Ectodermal cell (in vitro differentiated cells): Measurements from ENCODE around the gene CTXN3.

Experiments
- H3K27ac ChIP-seq: 2 replicates; pipeline ENCODE4 v1.7.0; 2013; ENCODE audit warnings: mild to moderate bottlenecking, low read depth, low read length; ENCODE audit not compliant: insufficient read depth, poor library complexity, severe bottlenecking
- H3K27me3 ChIP-seq: 2 replicates; pipeline ENCODE4 v1.7.0; 2013; ENCODE audit warnings: mild to moderate bottlenecking, low read length; ENCODE audit not compliant: insufficient read depth, control insufficient read depth, poor library complexity, severe bottlenecking
- H3K36me3 ChIP-seq: one replicate; pipeline ENCODE4 v1.7.0; 2013; ENCODE audit warnings: low read length; ENCODE audit not compliant: control insufficient read depth, insufficient read depth
- H3K4me1 ChIP-seq: one replicate; pipeline ENCODE4 v1.7.0; 2013; ENCODE audit warnings: low read length; ENCODE audit not compliant: control insufficient read depth, insufficient read depth
- H3K4me3 ChIP-seq: 2 replicates; pipeline ENCODE4 v1.7.0; 2013; ENCODE audit warnings: low read depth, low read length, control low read depth; ENCODE audit not compliant: insufficient read depth
- H3K9me3 ChIP-seq: 2 replicates; pipeline ENCODE4 v1.7.0; 2013; ENCODE audit warnings: mild to moderate bottlenecking, low read length, moderate library complexity; ENCODE audit not compliant: control insufficient read depth
- WGBS, 2 experiments: methylation state at CpG; one replicate each; pipeline ENCODE4 v1.1.7; 2013; ENCODE audit warnings: missing lambda C conversion rate in 2 of 2; 5-methylcytosine and 5-hydroxymethylcytosine counted together

CTXN3 gene

DNA sequence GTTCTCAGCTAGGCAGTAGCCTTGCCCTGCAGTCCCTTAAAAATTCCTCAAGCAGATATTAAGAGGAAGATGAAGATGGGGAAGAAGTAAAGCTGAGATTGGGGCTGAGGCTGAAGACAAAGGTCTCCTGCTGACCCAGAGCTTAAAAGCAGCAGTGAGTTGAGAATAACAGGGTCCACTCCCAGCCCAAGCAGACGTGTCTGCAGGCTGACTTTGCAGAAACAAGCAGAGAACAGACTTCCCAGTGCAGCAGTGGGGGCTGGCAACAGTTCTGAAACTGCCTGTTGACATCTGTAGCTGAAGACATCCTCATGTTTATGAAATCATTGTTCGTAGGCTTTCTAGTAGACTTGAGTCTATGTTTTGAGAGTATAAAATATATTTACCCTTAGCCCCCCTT is 1.1 kb downstream of the CTXN3 start:
- Histone ChIP-seq H3K27me3 (no peaks in the 10 kb centered on the region), H3K36me3 (no peaks in the 10 kb centered on the region), H3K4me1 (peaks cover 20% of the 10 kb centered on the region), H3K9me3 (no peaks in the 10 kb centered on the region), H3K27ac (no peak overlapping the region), H3K4me3 (no peak overlapping the region)
- WGBS, 2 experiments = 42 to 43% methylated on average over 2 of the region's 2 CpGs

DNA sequence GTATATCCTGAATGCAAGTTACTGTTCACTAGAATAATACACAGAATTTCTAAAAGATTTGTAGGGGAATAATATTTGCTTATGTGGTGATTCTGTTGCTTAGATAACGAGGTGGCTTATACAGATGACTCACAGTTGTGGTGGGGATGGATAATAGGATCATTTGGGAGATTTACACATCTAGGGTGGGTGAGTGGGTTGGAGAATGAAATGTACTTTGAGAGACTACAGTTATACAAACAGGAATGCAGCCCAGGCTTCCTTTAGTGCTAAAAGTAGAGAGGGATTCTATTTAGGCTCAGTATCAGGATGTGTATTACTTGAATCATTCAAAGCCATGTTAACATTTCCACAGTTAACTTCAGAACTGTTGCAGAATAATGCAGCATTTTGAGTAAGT is 1.8 kb downstream of the CTXN3 start:
- Histone ChIP-seq H3K27me3 (no peaks in the 10 kb centered on the region), H3K4me3 (no peak overlapping the region), H3K27ac (no peak overlapping the region), H3K4me1 (peaks cover 20% of the 10 kb centered on the region), H3K9me3 (no peaks in the 10 kb centered on the region), H3K36me3 (no peaks in the 10 kb centered on the region)
- 86 to 87% methylated on average over 1 of the region's 1 CpG for WGBS, 2 experiments

DNA sequence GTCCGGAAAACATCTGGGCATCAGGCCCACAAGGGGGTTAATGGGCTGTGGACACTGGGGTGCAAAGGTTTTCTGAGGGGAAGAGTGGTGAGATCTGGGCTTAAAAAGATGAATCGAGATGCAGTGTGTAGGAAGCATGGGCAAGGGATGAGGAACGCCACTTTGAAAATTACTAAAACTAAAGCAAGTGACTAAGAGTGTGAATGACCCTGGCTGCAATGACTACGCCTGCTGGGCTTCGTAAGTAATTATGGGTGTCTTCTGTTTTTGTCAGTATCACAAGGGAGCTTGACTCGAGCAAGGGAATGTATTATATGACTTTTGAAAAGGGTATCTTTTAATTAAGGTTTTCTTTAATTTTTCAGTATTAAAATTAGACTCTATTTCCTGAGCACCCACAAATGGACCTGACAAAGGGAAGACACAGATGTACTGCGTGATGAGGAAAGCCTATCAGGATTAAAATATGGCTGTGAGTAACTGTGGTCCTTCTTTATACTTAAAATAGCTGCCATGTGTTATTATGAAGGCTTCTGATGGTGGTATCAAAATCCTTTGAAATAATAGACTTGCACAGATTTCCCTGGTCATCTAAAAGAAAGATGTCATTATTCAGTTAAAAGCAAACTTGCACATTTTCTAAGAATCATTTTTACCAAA is 4.2 kb downstream of the CTXN3 start:
- H3K4me1 ChIP-seq = peaks cover 20% of the 10 kb centered on the region
- no peaks in the 10 kb centered on the region for H3K27me3 ChIP-seq
- H3K4me3 ChIP-seq = no peak overlapping the region
- H3K36me3 ChIP-seq = no peaks in the 10 kb centered on the region
- 94 to 97% methylated on average over 6 to 7 of the region's 7 CpGs for WGBS, 2 experiments
- no peaks in the 10 kb centered on the region for H3K9me3 ChIP-seq
- no peak overlapping the region for H3K27ac ChIP-seq

DNA sequence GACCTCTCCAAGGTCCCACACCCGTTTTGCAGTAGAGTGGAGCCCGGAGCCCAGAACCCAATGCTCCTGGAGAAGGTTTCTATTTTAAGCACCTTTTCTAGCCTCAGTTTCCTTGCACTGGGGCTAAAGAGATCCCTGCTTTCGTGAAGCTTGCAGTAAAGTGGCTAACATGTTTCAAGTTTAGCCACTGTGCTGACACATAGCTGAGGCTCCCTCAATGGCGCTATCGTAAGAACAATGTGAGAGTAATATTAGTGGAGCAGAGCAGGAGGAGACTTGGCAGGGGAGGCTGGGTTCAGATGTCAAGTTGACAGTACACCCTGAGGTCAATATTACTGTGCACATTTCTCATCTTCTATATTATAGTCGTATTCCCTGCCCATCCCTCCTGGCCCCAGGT is 7.9 kb downstream of the CTXN3 start:
- 95% methylated on average over 6 of the region's 6 CpGs for WGBS, 2 experiments
- Histone ChIP-seq H3K27me3 (no peaks in the 10 kb centered on the region), H3K4me3 (no peak overlapping the region), H3K4me1 (peaks cover 12% of the 10 kb centered on the region), H3K27ac (no peak overlapping the region), H3K9me3 (no peaks in the 10 kb centered on the region), H3K36me3 (no peaks in the 10 kb centered on the region)

DNA sequence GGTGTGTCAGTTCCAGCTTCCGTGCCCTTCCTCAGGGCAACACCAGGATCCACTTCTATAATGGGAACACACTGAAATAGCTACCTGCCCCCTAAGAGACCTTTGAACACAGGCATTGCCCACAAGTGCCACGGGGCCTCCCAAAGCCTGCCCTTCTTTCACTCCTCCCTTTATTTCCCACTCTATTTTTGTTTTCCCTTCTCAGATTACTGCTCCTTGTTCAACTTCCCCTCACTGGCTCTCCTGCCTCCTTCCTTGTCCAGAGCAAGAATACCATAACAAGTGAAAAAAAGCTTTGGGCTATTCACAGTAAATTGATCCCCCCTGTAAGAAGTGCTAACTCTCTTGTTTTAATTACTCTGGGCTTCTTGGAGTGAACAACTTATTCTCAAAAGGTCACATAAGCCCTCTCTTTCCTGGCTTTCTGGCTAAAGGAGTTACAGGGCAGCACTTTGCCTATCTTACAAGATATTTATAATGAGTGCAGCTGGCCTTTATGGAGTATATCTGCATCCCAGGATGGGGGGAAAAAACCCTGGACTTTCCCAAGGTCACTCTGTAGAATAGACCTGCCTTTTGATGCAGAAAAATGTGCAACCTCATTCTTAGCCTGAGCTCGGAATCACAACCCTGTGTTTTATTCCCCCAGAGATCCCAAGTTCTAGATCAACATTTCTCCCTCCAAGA is 11.3 kb downstream of the CTXN3 start:
- H3K27me3 ChIP-seq = no peaks in the 10 kb centered on the region
- WGBS, 2 experiments = 67 to 76% methylated on average over 3 of the region's 3 CpGs
- H3K27ac ChIP-seq = peak overlapping the region; percentile 65

DNA sequence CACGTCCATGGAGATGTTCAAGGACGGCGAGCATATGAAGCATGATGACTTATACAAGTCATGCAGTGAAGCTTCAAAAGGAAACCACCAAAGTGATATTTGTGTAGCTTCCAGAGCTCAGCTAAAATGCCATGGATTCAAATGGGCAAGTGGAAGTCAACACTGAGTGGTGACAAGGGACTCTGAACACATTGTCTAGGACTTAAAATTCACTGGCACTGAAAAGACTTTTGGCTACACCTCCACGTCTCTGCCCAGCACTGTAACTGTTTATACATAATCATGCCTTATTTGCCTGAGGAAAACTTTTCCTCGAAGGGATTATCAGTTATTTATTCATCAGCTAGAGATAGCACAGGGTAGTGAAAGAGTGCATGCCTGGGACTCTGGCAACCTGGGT is 15.2 kb downstream of the CTXN3 start:
- Histone ChIP-seq H3K27ac (no peak overlapping the region), H3K36me3 (no peaks in the 10 kb centered on the region), H3K4me1 (peaks cover 12% of the 10 kb centered on the region), H3K9me3 (no peaks in the 10 kb centered on the region), H3K4me3 (no peak overlapping the region), H3K27me3 (no peaks in the 10 kb centered on the region)
- 93 to 94% methylated on average over 5 of the region's 5 CpGs for WGBS, 2 experiments

More for the DNA sequence above, 11.3 kb downstream of the CTXN3 start:
- Histone ChIP-seq H3K9me3 (no peaks in the 10 kb centered on the region), H3K4me1 (peaks cover 12% of the 10 kb centered on the region), H3K36me3 (no peaks in the 10 kb centered on the region), H3K4me3 (no peak overlapping the region)

DNA sequence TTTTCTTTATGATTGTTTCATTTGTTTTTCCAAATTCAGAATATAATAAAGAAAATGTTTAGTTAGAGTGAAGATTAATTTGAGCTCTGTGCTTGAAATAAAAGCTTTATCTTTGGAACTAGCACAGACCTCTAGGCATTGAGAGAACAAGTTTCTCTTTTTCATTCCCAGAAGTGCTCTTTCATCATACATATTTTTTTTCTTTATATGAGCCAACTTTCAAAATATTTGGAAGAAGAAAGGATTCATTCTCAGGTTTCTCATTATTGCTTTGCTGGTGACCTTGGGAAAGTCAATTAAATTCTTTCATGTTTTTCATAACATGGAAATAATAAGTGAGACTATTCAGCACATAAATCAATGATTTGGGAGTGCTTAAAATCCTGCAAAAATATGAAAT is 16.8 kb downstream of the CTXN3 start:
- Histone ChIP-seq H3K27me3 (no peaks in the 10 kb centered on the region), H3K27ac (no peak overlapping the region), H3K4me1 (peaks cover 1% of the 10 kb centered on the region), H3K4me3 (no peak overlapping the region), H3K36me3 (no peaks in the 10 kb centered on the region), H3K9me3 (no peaks in the 10 kb centered on the region)

DNA sequence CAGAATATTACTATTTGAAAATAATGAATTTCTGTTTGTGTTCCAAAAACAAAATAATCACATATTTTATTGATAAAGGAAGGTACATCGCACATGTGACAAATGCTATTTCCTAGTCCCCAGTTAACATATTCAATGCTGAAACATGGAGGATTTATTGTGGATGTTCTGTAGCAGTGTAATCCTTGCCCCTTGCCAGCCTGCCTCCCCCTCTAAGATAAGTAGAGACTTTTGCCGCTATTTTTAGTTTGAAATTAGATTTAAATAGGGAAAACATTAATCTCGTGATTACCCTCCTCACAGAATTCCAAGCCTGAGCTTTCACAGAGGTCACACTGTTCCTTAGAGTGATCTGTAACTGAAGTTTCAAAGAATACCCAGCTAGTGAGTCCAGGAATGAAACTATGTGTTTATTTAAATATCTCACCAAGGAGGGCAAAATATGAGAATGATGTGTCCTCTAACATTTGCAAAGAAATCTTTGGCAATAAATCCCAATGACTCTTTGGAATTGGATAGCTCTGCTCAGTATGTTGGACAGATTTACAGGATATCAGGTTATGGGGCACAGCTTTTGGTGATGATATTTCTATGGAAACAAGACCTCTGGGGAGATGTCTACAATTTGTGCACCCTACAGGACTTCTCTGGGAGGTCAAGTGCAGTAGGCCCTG is 17.3 kb downstream of the CTXN3 start:
- Histone ChIP-seq H3K9me3 (no peaks in the 10 kb centered on the region), H3K27me3 (no peaks in the 10 kb centered on the region), H3K4me3 (no peak overlapping the region), H3K4me1 (no peaks in the 10 kb centered on the region), H3K27ac (no peak overlapping the region), H3K36me3 (no peaks in the 10 kb centered on the region)
- 100% methylated on average over 2 to 3 of the region's 3 CpGs for WGBS, 2 experiments

DNA sequence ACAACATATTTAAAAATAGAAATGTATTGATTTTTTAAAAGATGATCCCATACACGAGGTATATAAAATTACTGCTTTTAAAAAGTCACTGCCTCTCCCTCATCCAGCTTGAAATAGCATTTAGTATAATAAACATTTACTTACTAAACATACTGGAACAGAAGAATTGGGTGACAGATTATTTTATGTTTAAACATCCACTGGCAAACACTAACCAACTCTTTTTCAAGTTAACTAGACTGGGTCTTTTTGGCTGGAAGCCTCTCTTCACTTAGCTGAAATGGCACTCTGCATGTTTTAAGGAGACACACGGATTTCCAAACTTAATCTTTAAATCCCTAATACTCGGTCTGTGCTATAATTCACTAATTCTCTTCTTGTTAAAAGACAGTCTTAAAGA is 19.0 kb downstream of the CTXN3 start:
- no peak overlapping the region for H3K4me3 ChIP-seq

DNA sequence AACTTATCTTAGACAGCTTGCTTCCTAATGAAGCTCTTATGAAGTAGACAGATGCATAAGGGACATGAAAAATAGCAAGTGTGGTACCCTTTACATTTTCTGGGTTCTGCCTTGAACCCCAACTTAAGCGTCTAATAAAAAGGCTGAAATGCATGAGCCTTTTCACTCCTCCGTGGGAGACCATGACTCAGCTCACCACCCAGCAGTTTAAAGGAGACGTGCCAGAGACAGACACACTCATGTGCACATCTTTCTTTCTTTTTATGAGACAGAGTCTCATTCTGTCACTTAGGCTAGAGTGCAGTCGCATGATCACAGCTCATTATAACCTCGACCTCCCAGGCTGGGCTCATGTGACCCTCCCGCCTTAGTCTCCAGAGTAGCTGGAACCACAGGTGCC is 22.3 kb downstream of the CTXN3 start:
- H3K4me3 ChIP-seq = no peak overlapping the region
- no peaks in the 10 kb centered on the region for H3K9me3 ChIP-seq
- H3K27ac ChIP-seq = no peak overlapping the region
- no peaks in the 10 kb centered on the region for H3K36me3 ChIP-seq
- 89 to 93% methylated on average over 6 of the region's 6 CpGs for WGBS, 2 experiments
- H3K4me1 ChIP-seq = no peaks in the 10 kb centered on the region
- H3K27me3 ChIP-seq = no peaks in the 10 kb centered on the region

More for the DNA sequence above, 19.0 kb downstream of the CTXN3 start:
- Histone ChIP-seq H3K36me3 (no peaks in the 10 kb centered on the region), H3K4me1 (no peaks in the 10 kb centered on the region), H3K9me3 (no peaks in the 10 kb centered on the region), H3K27ac (no peak overlapping the region), H3K27me3 (no peaks in the 10 kb centered on the region)
- 89% methylated on average over 1 to 2 of the region's 3 CpGs for WGBS, 2 experiments
